Amniotic stem cell (primary cell): ENCODE data around the gene RBM22.
"Not testable (repeated sequence)": the region's sequence is repeated elsewhere in the genome, so short reads cannot be mapped to it uniquely, and the experiment has no call there.

Source experiments
- DNase-seq: peaks from one replicate; lab custom pipeline; 2025; lab: John Stamatoyannopoulos, UW

Gene RBM22

DNA sequence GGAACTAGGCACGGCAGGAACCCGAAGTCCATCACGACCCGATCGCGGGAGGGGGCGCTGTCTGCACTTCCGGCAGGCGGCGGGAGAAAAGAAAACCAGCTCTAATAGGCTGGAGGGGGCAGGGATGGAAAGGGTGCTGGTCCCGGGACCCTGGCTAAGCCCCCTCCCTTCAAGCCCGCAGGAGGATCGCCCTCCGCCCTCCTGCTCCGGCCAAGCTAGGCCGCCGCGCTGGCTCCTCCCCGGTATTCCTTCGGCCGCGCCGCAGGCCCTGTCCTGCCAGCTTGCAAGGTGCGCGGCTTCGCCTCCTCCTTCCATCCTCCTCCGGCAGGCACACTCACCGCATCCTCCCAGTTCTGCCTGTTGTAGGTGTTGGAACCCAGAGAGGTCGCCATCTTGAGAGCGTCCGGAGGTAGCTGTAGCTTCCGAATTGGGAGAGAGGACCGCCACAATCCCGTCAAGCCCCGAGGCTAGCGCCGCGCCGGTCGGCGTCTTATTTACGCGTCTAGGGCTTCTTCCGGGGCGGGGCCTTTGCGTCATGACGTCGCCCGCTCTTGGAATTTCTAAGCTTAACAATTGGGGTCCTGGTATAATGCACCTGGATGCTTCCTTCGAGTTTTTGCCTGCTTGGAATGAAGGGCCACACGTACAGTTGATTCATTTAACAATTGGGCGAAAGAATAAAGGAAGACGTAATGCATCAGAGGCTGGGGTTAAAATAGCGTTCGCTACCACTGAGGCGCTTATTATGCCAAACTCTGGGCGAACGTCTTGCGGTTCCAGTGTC is at the start of gene RBM22:
TSS of gene RBM22 (minus strand) at position 469 of the 784 bp plus-strand sequence. CDS start at position 392, 77 bp downstream.
- DNase-seq = peak; percentile 74

DNA sequence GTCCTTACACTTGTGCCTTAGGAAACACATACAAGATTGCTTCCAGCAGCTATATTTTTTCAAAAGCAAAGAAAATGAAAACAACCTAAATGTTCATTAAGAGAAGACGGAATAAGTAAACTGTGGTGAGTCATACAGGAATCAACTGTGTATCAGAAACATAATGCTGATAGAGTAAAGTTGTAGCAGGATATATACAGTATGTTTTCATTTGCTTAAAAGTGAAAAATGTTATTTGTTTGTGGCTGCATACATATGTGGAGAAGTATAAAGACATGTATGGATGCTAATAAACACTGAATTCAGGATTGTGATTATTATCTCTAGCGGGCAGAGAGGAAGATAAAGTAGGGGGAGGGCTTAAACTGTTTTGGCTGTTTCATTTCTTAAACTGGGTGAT is 49.6 kb upstream of the RBM22 start:
- no peak for DNase-seq

DNA sequence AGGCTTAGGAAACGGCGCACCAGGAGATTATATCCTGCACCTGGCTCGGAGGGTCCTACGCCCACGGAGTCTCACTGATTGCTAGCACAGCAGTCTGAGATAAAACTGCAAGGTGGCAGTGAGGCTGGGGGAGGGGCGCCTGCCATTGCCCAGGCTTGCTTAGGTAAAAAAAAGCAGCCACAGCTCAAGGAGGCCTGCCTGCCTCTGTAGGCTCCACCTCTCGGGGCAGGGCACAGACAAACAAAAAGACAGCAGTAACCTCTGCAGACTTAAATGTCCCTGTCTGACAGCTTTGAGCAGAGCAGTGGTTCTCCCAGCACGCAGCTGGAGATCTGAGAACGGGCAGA is 42.3 kb upstream of the RBM22 start:
- DNase-seq = not testable (repeated sequence)

DNA sequence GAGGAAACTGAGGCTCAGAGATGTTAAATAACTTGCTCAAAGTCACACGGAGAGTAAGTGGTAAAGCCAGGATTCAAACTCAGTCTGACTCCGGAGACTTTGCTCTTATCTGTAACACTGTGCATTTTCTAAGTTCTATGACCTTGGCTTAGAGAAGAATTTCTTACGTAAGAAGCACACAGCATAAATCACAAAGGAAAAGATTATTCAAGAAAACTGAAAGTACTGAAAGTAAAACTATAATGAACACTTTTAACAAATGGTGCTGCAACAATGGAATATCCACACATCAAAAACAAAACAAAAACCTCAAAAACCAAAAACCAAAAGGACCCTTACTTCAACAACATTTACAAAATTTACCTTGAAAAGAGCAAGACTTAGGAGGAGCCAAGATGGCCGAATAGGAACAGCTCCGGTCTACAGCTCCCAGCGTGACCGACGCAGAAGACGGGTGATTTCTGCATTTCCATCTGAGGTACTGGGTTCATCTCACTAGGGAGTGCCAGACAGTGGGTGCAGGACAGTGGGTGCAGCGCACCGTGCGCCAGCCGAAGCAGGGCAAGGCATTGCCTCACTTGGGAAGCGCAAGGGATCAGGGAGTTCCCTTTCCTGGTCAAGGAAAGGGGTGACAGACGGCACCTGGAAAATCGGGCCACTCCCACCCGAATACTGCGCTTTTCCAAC is 41.7 kb upstream of the RBM22 start:
- DNase-seq = not testable (repeated sequence)

DNA sequence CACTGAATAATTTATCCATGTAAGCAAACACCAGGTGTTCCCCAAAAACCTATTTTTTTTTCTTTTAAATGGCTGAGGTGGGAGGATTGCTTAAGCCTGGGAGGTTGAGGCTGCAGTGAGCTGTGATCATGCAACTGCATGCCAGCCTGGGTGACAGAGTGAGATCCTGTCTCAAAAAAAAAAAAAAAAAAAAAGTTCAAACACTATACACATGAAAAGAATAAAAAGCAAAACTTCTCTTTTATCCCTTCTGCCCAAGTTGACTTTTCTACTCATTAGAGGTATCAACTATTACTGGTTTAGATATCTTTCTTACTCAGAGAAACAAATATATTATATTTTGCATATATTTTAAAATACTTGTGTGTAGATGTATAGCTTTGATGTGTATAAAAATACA is 40.1 kb upstream of the RBM22 start:
- DNase-seq = no peak

DNA sequence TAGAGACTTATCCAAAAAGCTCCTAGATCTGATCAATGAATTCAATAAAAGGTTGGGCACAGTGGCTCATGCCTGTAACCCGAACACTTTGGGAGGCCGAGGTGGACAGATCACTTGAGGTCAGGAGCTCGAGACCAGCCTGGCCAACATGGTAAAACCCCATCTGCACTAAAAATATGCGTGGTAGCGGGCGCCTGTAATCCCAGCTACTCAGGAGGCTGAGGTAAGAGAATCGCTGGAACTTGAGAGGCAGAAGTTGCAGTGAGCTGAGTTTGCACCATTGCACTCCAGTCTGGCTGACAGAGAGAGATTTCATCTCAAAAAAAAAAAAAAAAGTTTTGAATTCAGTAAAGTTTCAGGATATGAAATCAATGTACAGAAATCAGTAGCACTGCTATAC is 38.0 kb upstream of the RBM22 start:
- no peak for DNase-seq

DNA sequence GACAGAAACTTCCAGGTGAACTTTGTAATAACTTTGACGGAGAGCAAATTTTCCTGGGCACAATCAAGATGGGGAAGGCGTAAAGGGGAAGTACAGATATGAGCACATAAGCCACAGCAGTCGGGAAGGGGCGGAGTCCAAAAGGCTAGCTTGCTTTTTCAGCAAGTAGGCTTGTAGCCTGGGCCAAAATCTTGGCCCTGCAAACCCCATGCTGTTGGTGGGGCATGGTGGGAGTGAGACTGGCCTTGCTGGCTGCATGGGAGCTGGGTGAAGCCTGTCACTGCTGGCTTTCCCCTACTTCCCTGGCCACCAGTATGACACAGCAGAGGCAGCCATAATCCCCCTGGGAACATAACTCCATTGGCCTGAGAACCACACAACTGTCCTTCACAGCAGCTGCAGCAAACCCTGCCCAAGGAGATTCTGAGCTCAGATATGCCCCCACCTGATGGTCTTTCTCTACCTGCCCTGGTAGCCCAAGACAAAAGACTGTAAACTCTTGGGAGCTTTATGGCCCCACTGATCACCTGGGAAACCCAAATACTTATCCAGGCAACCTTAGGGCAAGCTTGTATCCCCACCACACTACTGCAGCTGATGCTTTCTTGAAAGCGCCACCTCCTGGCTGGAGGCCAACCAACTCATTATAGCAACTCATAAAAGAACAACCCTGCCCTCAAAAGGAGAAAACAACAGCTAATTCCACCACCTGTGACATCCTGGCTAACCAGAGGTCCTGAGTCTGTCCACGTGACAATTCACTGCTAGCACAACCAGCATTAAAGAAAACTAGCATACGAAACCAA is 33.9 kb upstream of the RBM22 start:
- DNase-seq = no peak

DNA sequence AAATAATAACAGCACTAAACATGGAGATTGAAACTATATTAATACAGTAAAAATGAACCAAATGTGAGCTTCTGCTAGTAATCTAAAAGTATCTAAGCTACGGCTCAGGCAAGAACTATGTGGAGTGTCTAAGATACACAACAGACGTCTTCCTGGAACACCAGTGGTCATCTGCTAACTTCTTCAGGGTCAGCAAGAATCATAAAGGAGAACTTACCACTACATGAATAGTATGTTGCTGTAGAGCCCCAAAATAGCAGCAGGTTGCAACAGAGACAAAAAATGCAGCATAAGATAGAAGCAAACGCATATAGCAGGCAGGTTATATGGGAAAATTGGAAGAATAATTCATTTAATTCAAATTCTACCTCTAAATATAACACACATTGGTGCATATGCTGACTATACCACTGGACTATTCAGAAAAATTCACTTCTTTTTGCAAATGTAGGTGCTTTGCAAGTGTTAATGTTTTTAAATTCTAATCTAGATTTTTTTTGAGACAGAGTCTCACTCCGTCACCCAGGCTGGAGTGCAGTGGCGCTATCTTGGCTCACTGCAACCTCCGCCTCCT is 30.9 kb upstream of the RBM22 start:
- DNase-seq = no peak

DNA sequence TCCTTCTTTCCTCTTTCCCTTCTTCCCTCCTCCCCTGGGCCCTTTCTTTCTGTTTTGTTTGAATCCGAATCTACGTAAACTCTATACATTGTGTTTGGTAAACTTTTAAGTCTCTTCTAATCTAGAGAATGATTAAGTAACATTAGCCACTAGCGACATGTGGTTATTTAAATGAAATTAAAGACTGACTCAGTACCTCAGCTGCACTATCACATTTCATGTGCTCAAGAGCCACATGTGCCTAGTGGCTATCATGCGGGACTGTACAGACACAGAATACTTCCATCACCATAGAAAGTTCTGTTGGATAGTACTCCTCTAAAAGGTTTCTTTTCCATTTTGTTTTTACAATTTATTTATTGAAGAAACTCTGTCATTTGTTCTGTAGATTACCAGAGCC is 29.0 kb upstream of the RBM22 start:
- no peak for DNase-seq

DNA sequence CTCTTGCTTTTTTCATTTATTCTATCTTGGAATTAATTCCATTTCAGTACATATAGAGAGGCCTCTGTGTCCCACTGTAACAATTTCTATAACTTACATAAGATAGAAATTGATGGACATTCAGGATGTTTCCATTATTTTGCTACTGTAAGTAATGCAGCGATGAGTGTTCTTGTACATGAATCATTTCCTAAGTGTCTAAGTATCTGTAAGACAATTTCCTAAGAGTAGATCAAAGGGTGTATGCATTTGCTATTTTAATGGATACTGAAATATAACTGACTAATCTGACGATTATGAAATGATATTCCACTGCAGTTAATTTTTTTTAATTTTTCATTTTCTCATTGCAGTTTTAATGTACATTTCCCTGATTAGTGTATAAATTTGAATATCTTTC is 23.0 kb upstream of the RBM22 start:
- no peak for DNase-seq

DNA sequence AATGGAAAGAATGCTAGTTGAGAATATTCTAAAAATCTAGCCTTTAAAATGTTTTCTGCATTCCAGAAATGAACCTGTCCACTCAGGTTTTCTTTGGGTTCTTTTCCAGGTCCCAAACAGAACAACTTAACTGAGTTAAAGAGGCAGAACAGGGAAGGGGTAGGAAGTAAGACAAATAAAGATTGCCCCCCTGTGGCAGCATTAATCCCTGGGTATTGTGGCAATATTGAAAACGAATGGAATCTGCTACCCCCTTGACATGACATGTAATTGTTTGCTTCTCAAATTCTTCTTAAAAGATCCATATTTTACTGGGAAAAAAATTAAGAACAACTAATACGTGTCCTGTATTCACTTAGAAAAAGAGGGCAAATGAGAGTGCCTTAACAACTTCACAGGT is 9.3 kb upstream of the RBM22 start:
- DNase-seq = no peak

DNA sequence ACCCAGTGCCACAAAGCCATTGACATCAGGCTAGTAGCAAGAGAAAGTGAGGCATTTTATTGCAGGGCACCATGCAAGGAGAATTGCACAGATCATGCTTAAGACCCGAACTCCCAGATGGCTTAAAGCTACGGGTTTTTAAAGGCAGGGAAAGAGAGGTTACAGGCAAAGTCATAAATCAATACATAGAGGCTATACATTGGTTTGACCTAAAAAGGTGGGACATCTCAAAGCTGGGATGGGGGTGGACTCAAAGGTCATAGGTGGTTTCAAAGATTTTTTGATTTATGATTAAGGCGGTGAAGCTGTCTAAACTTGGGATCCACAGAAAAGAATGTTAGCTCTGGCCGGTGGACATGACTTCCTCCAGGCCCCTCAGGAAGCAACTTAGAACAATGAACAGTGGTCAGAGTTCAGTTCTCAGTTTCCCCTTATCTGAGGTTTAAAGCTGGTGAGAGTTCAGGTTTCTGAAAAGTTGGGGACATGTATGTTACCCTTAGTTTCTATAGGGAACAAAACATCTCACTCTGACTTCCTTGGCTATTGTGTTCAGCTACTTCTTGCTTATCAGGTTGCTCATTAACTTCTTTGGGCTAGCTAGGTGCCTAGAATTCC is 6.0 kb upstream of the RBM22 start:
- DNase-seq = no peak

DNA sequence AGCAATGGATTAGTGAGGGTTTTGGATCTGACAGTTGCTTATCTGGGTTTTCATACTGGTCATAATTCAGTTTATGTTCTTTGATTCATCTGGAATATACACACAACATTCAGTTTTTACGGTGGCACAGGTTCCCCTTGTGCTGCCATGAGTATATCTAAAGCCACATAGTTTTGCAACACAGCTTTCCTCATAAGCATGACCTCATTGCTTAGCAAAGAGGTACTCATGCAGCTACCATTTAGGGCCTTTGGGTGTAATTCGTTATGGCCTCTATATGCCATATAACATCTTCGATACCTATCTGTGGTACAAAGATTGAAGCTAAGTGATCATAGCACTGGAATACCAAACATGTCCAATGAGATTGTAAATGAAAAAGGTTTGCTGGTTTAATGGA is 2.9 kb upstream of the RBM22 start:
- no peak for DNase-seq

DNA sequence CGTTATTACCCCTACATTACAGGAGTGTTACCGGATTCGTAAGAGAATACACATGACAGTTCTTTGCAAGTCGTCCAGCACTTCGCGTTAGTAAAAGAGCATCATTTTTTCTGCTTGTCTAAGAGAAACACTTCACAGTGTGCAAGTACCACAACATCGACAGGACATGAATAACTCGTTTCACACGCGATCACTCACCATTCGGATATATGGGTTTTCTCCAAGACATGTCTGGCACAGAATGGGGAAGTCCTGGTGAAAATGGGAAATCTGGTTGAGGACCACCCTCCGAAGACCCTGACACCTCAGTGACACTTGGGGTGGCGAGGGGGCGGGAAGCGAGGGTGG is 642 bp downstream of the RBM22 start:
- no peak for DNase-seq

DNA sequence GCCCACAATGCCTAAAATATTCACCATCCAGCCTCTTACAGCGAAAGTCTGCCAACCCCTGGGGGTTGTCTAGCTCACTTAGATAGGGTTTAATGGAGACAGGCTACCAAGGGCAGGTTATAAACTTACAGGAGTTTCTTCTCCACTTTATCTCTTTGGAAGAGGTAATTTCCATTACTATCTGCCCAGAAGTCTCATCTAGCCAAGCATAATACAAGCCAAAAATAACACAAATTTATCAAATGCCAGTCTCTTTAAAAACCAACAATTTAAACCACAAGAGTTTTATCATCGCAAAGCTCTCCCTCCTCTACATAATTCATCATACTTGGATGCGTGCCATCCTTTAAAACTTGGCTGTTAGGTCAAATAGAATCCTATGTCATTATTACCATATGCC is 6.2 kb downstream of the RBM22 start:
- peak; percentile 9 for DNase-seq

DNA sequence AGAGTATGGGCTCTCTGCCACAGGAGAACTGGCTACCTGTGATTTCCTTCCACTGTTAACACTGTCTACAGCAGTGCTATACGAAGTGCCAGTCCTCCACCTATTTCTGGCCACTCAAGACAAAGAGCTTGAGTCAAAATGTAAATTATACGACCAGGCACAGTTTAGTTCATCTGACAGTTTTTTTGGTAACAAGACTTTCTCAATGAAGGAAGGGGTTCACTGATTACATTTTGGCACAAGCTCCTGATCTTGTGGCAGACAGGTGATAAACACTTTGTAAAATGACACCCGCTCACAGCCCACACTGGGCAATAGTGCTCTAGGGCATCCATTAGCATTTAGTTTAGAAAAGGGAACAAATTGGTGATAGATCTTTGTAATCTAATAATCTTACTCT is 8.6 kb downstream of the RBM22 start:
- DNase-seq = no peak

DNA sequence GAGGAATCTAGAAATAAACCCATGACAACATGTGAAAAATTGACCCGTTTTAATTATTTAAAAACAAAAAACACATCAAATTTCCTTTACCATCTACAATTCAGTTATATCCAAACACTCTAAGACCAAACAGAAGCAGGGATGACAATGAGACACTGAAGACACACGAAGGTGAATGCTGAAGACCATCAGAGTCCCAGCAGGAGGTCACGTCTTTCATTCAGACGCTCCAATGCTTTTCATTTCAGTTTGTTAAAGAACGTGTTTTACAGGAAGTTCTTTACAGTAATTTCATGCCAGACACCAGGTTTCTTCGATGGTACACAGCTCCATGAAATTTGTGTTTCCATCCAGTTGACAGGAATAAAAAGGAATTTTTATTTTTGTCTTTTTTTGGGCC is 10.1 kb downstream of the RBM22 start:
- DNase-seq = no peak

DNA sequence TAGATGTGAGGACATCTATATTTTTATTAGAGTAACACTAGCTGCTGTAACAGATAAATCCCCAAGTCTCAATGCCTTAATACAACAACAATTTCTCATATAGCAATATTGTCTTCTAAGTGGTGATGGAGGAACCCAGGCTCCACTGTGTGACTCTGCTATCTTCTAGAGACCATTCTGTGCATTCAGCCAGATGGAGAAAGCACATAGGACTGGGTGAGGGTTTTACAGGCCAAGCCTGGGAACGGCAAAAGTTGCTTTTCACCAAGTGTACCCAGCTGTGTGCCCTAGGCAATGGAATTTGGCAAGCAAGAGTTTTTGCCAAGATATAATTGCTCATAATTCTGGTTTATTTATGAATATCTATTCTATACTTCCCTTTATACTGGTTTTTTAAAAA is 11.7 kb downstream of the RBM22 start:
- no peak for DNase-seq

DNA sequence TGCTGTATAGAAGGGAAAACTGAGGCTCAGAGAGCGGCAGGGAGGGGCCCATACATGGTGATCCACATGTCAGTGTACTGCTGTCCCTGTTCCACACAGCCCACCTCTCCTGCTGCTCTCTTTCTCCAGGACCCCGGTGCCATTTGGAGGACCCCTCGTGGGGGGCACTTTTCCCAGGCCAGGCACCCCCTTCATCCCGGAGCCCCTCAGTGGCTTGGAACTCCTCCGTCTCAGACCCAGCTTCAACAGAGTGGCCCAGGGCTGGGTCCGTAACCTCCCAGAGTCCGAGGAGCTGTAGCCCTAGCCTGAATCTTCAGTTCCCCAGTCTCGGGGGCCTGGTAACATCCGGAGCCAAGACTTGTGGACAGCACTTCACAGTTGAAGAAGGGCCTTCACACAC is 24.3 kb downstream of the RBM22 start:
- no peak for DNase-seq

DNA sequence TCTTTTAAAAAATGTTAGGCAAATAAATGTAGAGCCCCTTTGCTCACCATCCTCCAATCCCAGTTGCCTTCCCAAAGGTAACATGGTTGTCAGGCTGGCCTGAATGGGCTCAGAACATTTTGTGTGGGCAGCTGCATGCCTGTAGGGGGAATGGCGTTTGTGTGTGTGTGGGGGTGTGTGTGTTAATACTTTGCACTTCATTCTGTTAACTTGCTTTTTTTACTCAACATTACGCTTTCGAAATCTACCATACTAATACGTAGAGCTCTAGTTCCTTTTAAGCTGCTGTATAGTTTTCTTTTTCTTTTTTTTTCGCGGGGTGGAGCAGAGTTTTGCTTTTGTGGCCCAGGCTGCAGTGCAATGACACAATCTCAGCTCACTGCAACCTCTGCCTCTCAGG is 25.8 kb downstream of the RBM22 start:
- DNase-seq = no peak

DNA sequence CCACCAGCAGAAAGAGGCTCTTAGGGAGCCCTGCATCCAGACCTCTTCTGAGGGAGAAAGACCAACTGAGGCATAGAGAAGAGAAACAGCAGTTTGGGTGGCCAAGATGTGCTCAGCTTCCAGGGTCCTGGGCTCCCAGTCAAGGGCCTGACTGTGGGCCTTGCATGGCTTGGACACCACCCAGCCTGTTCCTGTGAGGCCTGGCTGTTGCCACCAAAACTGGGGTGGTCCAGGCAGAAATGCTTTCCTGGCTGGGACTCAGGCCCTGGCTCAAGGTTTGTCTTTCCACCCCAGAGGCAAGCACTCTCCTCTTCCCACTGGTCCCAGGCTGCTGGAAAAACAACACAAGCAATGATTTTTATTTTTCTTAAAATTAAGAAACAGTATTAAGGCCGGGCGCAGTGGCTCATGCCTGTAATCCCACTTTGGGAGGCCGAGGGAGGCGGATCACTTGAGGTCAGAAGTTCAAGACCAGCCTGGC is 26.5 kb downstream of the RBM22 start:
- DNase-seq = no peak

DNA sequence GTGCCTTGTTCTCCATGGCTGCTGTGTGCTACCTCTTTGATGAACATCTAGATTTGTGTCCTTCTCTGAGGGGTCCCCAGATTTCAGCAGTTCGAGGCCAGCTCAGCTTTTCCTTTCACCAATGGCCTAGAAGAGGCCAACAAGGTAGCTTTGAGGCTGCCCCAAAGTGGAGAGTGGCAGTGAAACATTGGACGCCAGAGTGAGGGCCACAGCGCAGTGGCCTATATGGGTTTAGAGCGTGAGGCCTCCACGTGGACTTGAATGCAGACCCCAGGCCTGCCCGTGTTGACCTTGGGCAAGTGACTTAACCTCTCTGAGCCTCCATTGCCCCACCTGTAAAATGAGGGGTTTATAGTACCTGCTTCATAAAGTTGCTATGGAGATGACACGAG is 28.0 kb downstream of the RBM22 start:
- no peak for DNase-seq
